Activated CD4-positive, alpha-beta T cell treated with anti-CD3 and anti-CD28 coated beads, Interleukin-2, amount 10 ng/mL, durations not matched to agents 24 days and 14 days (primary cell): ENCODE data around the gene ZNF280C. TPM values are rescaled to one million over a fixed set of nuclear protein-coding genes. Genes with fewer than 3 reads are reported as not detected.
A peak's percentile ranks its signal among the peaks of the same experiment; 100 is the strongest.

Experiments used
- DNase-seq: peaks from one replicate; pipeline ENCODE4 v3.0.0; 2022
- H3K27ac Mint-ChIP-seq: one replicate; pipeline ENCODE4 v1.8.0; 2022; ENCODE audit warnings: mild to moderate bottlenecking, mixed read lengths
- H3K27me3 Mint-ChIP-seq: one replicate; pipeline ENCODE4 v1.8.0; 2022; ENCODE audit warnings: mixed read lengths
- H3K36me3 Mint-ChIP-seq: one replicate; pipeline ENCODE4 v1.8.0; 2022; ENCODE audit warnings: low read depth, mild to moderate bottlenecking, mixed read lengths
- H3K4me1 Mint-ChIP-seq: one replicate; pipeline ENCODE4 v1.8.0; 2021; ENCODE audit warnings: mixed read lengths
- H3K4me3 Mint-ChIP-seq: one replicate; pipeline ENCODE4 v1.8.0; 2022; ENCODE audit warnings: mild to moderate bottlenecking, moderate library complexity, mixed read lengths
- H3K9me3 Mint-ChIP-seq: one replicate; pipeline ENCODE4 v1.8.0; 2021; ENCODE audit warnings: mixed read lengths
- intact Hi-C: fragments of 100-400 bp; cut with micrococcal nuclease; formaldehyde crosslinking; loops from one replicate; pipeline ENCODE4 v1.15.1; 2023
- total RNA-seq: library from RNA; stranded (reverse); gene quantifications from 2 replicates; pipeline ENCODE4 v1.2.3, GENCODE V29; 2022

Gene ZNF280C
- total RNA-seq, 1 donor from 2014 or later, result 6.0 TPM

DNA sequence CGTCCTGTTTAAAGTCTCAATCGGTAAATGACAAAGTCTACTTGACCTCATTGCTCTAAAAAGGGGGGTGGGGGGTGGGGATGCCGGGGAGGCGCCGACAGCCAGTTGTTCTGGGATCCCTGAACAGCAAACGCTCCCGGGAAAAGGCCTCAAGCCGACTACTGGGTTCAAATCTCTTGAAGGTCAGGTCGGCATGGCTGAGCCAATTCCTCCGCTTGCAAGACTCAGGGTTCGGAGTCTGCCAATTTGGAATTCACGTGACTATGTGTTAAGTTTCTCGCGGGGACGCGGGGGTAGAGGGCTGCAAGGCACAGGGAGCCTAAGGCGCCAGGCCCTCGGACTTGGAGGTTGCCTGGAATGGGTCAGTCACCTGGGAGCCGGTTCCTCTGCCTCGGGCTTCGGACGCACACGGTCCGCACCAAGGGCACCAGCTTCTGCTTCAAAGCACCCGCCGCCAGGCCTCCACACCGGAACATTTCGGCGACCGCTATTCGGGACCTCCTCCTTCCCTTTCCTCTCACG is 103.5 kb downstream of the ZNF280C start:
- intact Hi-C loops, result loop anchor here (1.0 to 5.0 kb wide), 3 partner anchors 8 to 104 kb away; partner anchors contain the start of gene ZNF280C
- H3K27ac Mint-ChIP-seq, result peak overlapping the region; percentile 98
- DNase-seq, result no peak
- H3K36me3 Mint-ChIP-seq, result peaks cover 2% of the 10 kb centered on the region
- H3K9me3 Mint-ChIP-seq, result no peaks in the 10 kb centered on the region
- no peaks in the 10 kb centered on the region for H3K27me3 Mint-ChIP-seq
- H3K4me3 Mint-ChIP-seq, result peak overlapping the region; percentile 96
- peaks cover 18% of the 10 kb centered on the region for H3K4me1 Mint-ChIP-seq

DNA sequence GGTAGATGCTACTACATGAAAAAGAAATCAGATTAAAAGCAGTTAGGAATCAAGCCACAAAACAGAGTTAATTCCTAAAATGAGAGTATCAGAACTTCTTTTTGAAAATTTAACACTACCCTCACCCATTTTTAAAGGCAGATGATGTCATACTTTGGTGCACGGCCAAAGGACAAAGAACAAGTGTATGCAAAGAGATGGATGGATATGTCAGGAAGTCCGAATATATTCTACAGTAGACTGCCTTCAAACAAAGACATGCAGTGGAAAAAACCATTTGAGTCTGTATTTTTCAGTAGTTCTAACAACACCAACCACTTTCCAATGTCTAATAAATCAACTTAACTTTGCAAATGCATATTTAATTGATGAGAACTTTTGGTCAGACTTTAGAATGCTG is 105.3 kb downstream of the ZNF280C start:
- peak overlapping the region; percentile 50 for H3K4me3 Mint-ChIP-seq
- H3K9me3 Mint-ChIP-seq, result no peaks in the 10 kb centered on the region
- intact Hi-C loops, result no loop called here
- no peak overlapping the region for H3K27ac Mint-ChIP-seq
- no peak for DNase-seq
- H3K27me3 Mint-ChIP-seq, result no peaks in the 10 kb centered on the region
- H3K4me1 Mint-ChIP-seq, result peaks cover 22% of the 10 kb centered on the region
- H3K36me3 Mint-ChIP-seq, result peaks cover 2% of the 10 kb centered on the region

DNA sequence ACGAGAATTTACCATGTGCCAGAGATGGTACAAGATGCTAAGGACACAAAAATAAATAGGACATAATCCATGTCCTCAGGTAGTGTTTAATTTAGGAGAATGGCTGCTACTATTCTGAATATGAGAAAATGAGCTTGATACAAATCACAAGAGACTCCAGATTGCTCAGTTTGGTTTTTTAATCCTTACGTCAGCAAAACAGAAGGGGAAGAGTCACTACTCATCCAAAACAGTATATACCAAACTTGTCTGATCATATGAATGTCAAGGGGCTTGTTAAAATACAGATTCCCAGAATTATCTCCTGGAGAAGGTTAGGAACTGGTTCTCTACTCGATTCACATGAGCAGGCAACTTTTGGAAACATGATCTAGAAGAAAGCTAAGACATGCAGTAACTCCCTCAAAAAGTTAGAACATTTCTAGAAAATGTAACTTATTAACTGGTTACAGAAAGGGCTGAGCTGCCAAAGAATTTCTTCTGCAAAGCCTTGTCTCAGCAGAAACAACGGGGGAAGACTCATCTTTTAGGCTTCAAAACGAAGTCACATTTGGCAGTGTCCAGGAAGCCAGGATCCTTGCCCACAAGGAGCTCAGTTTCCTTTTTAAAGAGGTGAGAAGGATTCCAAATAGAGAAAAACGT is 106.5 kb downstream of the ZNF280C start:
- no peak overlapping the region for H3K27ac Mint-ChIP-seq

DNA sequence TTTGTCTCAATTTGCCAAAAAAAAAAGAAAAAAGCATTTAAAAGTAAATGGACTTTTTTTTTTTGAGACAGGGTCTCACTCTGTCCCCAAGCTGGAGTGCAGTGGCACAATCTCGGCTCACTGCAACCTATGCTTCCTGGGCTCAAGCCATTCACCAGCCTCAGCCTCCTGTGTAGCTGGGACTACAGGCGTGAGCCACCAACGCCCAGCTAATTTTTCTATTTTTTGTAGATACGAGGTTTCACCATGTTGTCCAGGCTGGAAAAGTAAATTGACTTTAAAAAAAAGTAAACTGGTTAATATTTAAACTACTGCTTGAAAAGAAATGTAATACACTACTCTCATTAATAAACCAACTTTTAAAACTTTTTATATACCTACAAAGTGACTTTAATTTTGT is 108.9 kb downstream of the ZNF280C start:
- H3K4me3 Mint-ChIP-seq, result no peak overlapping the region
- intact Hi-C loops, result no loop called here
- no peaks in the 10 kb centered on the region for H3K9me3 Mint-ChIP-seq
- no peaks in the 10 kb centered on the region for H3K27me3 Mint-ChIP-seq
- DNase-seq, result no peak
- peaks cover 14% of the 10 kb centered on the region for H3K4me1 Mint-ChIP-seq
- peaks cover 4% of the 10 kb centered on the region for H3K36me3 Mint-ChIP-seq
- no peak overlapping the region for H3K27ac Mint-ChIP-seq

More for the DNA sequence above, 106.5 kb downstream of the ZNF280C start:
- intact Hi-C loops, result no loop called here
- H3K27me3 Mint-ChIP-seq, result no peaks in the 10 kb centered on the region
- H3K9me3 Mint-ChIP-seq, result no peaks in the 10 kb centered on the region
- H3K4me1 Mint-ChIP-seq, result peaks cover 22% of the 10 kb centered on the region
- H3K4me3 Mint-ChIP-seq, result peak overlapping the region; percentile 15
- H3K36me3 Mint-ChIP-seq, result peaks cover 2% of the 10 kb centered on the region
- DNase-seq, result no peak

DNA sequence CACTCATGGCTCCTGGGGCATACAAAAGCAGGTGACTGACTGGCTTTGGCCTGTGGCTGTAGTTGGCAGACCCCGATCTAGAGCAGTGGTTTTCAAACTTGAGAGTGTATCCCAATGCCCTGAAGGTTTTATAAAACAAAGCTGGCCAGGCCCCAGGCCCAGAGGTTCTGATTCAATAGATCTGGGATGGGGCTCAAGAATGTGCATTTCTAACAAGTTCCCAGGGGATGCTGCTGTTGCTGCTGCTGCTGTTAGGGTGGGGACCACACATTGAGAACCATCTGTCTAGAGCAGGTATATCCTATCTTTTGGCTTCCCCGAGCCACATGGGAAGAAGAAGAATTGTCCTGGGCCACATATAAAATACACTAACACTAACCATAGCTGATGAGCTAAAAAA is 110.4 kb downstream of the ZNF280C start:
- Mint-ChIP-seq H3K4me3 (no peak overlapping the region), H3K9me3 (no peaks in the 10 kb centered on the region), H3K27me3 (no peaks in the 10 kb centered on the region), H3K4me1 (peaks cover 12% of the 10 kb centered on the region), H3K36me3 (peaks cover 8% of the 10 kb centered on the region), H3K27ac (no peak overlapping the region)
- no peak for DNase-seq
- intact Hi-C loops, result no loop called here

DNA sequence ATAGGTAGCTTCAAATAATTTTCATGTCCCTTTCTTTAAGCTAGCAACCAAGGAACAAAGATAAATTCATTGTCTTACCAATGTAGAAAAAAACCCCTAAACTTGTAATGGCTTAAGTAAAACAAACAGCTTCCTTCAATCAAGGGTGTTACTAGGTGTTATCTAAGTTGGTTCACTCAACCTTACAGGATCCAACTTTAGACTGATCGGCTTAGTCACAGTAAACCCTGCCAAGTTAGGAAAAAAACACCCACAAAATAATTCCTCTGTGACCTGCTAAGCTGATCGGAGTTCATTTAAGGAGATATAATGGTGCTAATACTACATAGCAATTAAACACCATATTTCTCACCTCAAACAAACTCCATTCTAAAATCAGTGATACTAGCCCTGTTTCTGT is 113.1 kb downstream of the ZNF280C start:
- H3K27me3 Mint-ChIP-seq, result no peaks in the 10 kb centered on the region
- no peak overlapping the region for H3K27ac Mint-ChIP-seq
- peaks cover 11% of the 10 kb centered on the region for H3K36me3 Mint-ChIP-seq
- no peak for DNase-seq
- intact Hi-C loops, result no loop called here
- H3K9me3 Mint-ChIP-seq, result no peaks in the 10 kb centered on the region
- H3K4me3 Mint-ChIP-seq, result no peak overlapping the region
- peaks cover 6% of the 10 kb centered on the region for H3K4me1 Mint-ChIP-seq

Other genes with a start within 250 kb of the ZNF280C start
- gene ELF4, start 158.4 kb downstream of the ZNF280C start, total RNA-seq, result 27.4 and 29.5 TPM in 2 replicates
- 44.4 and 47.7 TPM in 2 replicates for gene AIFM1, start 103.1 kb downstream of the ZNF280C start, total RNA-seq
- 20.6 and 21.0 TPM in 2 replicates for gene RAB33A, start 96.9 kb downstream of the ZNF280C start, total RNA-seq
- gene SLC25A14, start 71.0 kb upstream of the ZNF280C start, total RNA-seq, result 9.1 and 11.9 TPM in 2 replicates
- not detected in 2 replicates for gene GPR119, start 116.8 kb upstream of the ZNF280C start, total RNA-seq
- gene RBMX2, start 133.1 kb upstream of the ZNF280C start, total RNA-seq, result 27.4 and 28.1 TPM in 2 replicates